Myocyte (in vitro differentiated cells): ENCODE data around the gene OSBPL9. TPM values are rescaled to one million over a fixed set of nuclear protein-coding genes. Genes with fewer than 3 reads are reported as not detected.

Experiments
- DNase-seq: peaks from one replicate; pipeline ENCODE4 v3.0.0-alpha.2; 2012; ENCODE audit warnings: low read depth
- total RNA-seq: library from RNA; depleted of rRNA; stranded (reverse); fragments of >200 nt; gene quantifications from 2 replicates; pipeline ENCODE4 v1.2.3, GENCODE V29; 2014

OSBPL9 gene
- total RNA-seq, 1 donor from 2014 or later, result 31.7 TPM

GRCh38 chr1:51734896-51735745, 118.2 kb downstream of the OSBPL9 start:
- DNase-seq, result no peak

GRCh38 chr1:51735746-51736254, 118.9 kb downstream of the OSBPL9 start:
- no peak for DNase-seq

GRCh38 chr1:51736702-51737101, 119.8 kb downstream of the OSBPL9 start:
- peak; percentile 37 for DNase-seq

GRCh38 chr1:51738681-51739080, 121.8 kb downstream of the OSBPL9 start:
- DNase-seq, result no peak

GRCh38 chr1:51740652-51741051, 123.8 kb downstream of the OSBPL9 start:
- no peak for DNase-seq

GRCh38 chr1:51741121-51741681, 124.3 kb downstream of the OSBPL9 start:
- no peak for DNase-seq

- no peak for DNase-seq
These were observed 127.8 kb downstream of the OSBPL9 start for GRCh38 chr1:51744506-51745303.

- DNase-seq, result no peak
These were observed 128.3 kb downstream of the OSBPL9 start for GRCh38 chr1:51745304-51745570.

GRCh38 chr1:51749151-51749550, 132.3 kb downstream of the OSBPL9 start:
- DNase-seq, result no peak

- no peak for DNase-seq
These were observed 133.3 kb downstream of the OSBPL9 start for GRCh38 chr1:51750218-51750617.

GRCh38 chr1:51750729-51751128, 133.8 kb downstream of the OSBPL9 start:
- DNase-seq, result no peak

GRCh38 chr1:51752073-51752948, 135.4 kb downstream of the OSBPL9 start:
- DNase-seq, result no peak

GRCh38 chr1:51753969-51754368, 137.1 kb downstream of the OSBPL9 start:
- no peak for DNase-seq

- DNase-seq, result no peak
These were observed 137.8 kb downstream of the OSBPL9 start for GRCh38 chr1:51754666-51755065.

- DNase-seq, result no peak
These were observed 138.5 kb downstream of the OSBPL9 start for GRCh38 chr1:51755437-51755836.

GRCh38 chr1:51756290-51756689, 139.4 kb downstream of the OSBPL9 start:
- no peak for DNase-seq

- no peak for DNase-seq
These were observed 141.4 kb downstream of the OSBPL9 start for GRCh38 chr1:51758310-51758709.

- DNase-seq, result no peak
These were observed 144.0 kb downstream of the OSBPL9 start for GRCh38 chr1:51760872-51761271.

GRCh38 chr1:51761351-51761750, 144.5 kb downstream of the OSBPL9 start:
- DNase-seq, result no peak

- peak; percentile 61 for DNase-seq
These were observed 152.2 kb downstream of the OSBPL9 start for GRCh38 chr1:51768971-51769588.

- no peak for DNase-seq
These were observed 159.5 kb downstream of the OSBPL9 start for GRCh38 chr1:51776408-51776807.
